ENCODE data around the gene CCL19.

GRCh38 chr9:34642679-34643078 lies 48.4 kb downstream of the CCL19 start:
- TF ChIP-seq CTCF (IDR thresholded peaks at IDR 0.05) (no peak), POLR2A (IDR thresholded peaks at IDR 0.05; ENCODE audit: low read depth) (no peak), POLR2AphosphoS5 (IDR thresholded peaks at IDR 0.05) (no peak), EP300 (IDR thresholded peaks at IDR 0.05) (no peak)

Data from esophagus muscularis mucosa (tissue), 4 donors.